Vagina (tissue), 2 donors: ENCODE results near the gene PTPRB. TPM values are rescaled to one million over a fixed set of nuclear protein-coding genes. Genes with fewer than 3 reads are reported as not detected.

ENCODE experiments used
- DNase-seq, 2 donors: peaks; one replicate each; pipeline ENCODE4 v3.0.0-alpha.2; 2017; ENCODE audit errors: extremely low spot score in 2 of 2
- H3K27ac ChIP-seq: fragments of 200-600 bp; sonication (generic); one replicate; pipeline ENCODE4 v1.5.1; 2019
- H3K27me3 ChIP-seq: fragments of 200-600 bp; sonication (generic); one replicate; pipeline ENCODE4 v1.5.1; 2019
- H3K36me3 ChIP-seq, 2 donors: fragments of 200-600 bp; sonication (generic); one replicate each; pipeline ENCODE4 v1.5.1; 2017 to 2019
- H3K4me1 ChIP-seq: fragments of 200-600 bp; sonication (generic); one replicate; pipeline ENCODE4 v1.5.1; 2019
- H3K4me3 ChIP-seq, 2 donors: fragments of 200-600 bp; sonication (generic); 1 replicate in 1 of 2; 2 replicates in 1 of 2; pipeline ENCODE4 v1.5.1; 2016 to 2019
- H3K9me3 ChIP-seq: fragments of 200-600 bp; sonication (generic); one replicate; pipeline ENCODE4 v1.5.1; 2019
- POLR2A ChIP-seq, 2 donors: fragments of 450-650 bp; IDR thresholded peaks; one replicate each; pipeline ENCODE4 v1.6.1; 2017; ENCODE audit warnings: antibody characterized with exemption in 2 of 2, mild to moderate bottlenecking in 2 of 2, moderate library complexity in 2 of 2
- POLR2AphosphoS5 ChIP-seq, 2 donors: sonication (generic); formaldehyde crosslinking; IDR thresholded peaks; one replicate each; pipeline ENCODE4 v1.9.0; 2017; ENCODE audit warnings: antibody characterized with exemption in 2 of 2, mild to moderate bottlenecking in 2 of 2, low read depth in 1 of 2; ENCODE audit not compliant: insufficient read depth in 1 of 2
- intact Hi-C: fragments of 100-400 bp; cut with DNase I; formaldehyde crosslinking; loops from one replicate; pipeline ENCODE4 v1.15.1; 2023
- total RNA-seq: library from RNA; depleted of rRNA; stranded (reverse); fragments of >200 nt; gene quantifications from one replicate; pipeline ENCODE4 v1.2.3, GENCODE V29; 2016
- TF ChIP-seq, protein P1 (sequence below), 3 experiments: fragments of 450-650 bp in 2 of 3; fragments of 200-600 bp in 1 of 3; sonication (generic) in 1 of 3; IDR thresholded peaks; one replicate each; pipeline ENCODE4 v1.5.1; 2017 to 2019; ENCODE audit warnings: antibody characterized with exemption in 3 of 3, mild to moderate bottlenecking in 2 of 3, moderate library complexity in 2 of 3

PTPRB gene
- total RNA-seq, 1 donor from 2014 or later = 21.9 TPM

DNA sequence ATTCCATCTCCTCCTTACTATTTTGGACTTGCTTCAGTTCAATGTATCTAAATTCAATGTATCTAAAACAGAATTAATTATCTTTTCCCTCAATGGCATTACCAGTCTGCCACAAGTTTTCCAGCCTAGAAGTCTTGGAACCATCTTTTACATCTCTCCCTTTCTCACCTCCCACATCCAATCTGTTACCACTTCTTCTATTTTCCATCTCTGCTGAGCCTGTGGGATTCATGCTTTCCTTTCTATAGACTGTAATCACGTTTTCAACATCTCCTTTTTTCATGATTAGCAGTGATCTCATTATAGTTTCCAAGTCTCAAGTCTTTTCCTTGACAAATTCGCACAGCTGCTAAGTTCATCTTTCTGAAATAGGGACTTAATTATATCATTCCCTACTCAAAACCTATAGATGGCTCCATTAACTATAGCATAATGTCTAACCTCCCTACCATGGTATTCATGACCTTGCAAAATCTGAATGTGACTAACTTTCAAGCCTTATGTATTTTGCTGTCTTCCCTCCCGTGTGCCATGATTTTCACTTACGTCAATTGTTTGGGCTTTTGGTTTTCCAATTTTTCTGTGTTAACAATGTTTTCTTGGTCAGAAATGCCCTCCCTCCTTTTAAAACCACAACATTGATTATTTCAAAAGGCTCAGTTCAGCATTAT lies 20.5 kb upstream of the PTPRB start:
- intact Hi-C loops = no loop called here
- Histone ChIP-seq H3K4me1 (no peaks in the 10 kb centered on the region), H3K27me3 (no peaks in the 10 kb centered on the region), H3K4me3 (no peak overlapping the region), H3K36me3 (no peaks in the 10 kb centered on the region), H3K27ac (no peak overlapping the region), H3K9me3 (no peaks in the 10 kb centered on the region)
- DNase-seq = no peak
- no peak for TF ChIP-seq POLR2A (IDR thresholded peaks at IDR 0.05)

DNA sequence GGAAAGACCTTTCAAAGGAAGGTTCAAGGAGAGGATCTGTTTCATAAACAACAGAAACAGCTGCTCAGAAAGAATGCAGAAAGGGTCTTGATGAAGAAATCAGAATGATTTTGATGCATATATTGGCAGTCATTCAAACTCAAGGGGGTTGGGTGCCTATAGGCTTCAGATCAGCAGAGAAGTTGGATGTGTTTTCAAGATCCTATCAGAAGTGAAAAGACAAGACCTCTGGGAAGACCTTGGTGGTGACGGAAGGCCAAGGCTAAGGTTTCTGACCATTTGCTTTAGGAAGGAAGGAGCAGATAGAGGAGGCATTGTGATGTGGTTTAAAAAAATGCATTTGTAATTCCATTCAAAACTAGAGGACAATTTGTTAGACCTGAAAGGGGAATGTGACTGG lies 15.2 kb upstream of the PTPRB start:
- Histone ChIP-seq H3K36me3 (no peaks in the 10 kb centered on the region), H3K27me3 (no peaks in the 10 kb centered on the region), H3K27ac (no peak overlapping the region), H3K4me1 (no peaks in the 10 kb centered on the region), H3K4me3 (no peak overlapping the region), H3K9me3 (no peaks in the 10 kb centered on the region)
- TF ChIP-seq, protein P1, sequence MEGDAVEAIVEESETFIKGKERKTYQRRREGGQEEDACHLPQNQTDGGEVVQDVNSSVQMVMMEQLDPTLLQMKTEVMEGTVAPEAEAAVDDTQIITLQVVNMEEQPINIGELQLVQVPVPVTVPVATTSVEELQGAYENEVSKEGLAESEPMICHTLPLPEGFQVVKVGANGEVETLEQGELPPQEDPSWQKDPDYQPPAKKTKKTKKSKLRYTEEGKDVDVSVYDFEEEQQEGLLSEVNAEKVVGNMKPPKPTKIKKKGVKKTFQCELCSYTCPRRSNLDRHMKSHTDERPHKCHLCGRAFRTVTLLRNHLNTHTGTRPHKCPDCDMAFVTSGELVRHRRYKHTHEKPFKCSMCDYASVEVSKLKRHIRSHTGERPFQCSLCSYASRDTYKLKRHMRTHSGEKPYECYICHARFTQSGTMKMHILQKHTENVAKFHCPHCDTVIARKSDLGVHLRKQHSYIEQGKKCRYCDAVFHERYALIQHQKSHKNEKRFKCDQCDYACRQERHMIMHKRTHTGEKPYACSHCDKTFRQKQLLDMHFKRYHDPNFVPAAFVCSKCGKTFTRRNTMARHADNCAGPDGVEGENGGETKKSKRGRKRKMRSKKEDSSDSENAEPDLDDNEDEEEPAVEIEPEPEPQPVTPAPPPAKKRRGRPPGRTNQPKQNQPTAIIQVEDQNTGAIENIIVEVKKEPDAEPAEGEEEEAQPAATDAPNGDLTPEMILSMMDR (IDR thresholded peaks at IDR 0.05) = no peak
- TF ChIP-seq POLR2AphosphoS5 (IDR thresholded peaks at IDR 0.05; ENCODE audit: insufficient read depth in 1 of 2, low read depth in 1 of 2) = no peak
- TF ChIP-seq POLR2A (IDR thresholded peaks at IDR 0.05) = no peak
- no peak for DNase-seq
- intact Hi-C loops = no loop called here

DNA sequence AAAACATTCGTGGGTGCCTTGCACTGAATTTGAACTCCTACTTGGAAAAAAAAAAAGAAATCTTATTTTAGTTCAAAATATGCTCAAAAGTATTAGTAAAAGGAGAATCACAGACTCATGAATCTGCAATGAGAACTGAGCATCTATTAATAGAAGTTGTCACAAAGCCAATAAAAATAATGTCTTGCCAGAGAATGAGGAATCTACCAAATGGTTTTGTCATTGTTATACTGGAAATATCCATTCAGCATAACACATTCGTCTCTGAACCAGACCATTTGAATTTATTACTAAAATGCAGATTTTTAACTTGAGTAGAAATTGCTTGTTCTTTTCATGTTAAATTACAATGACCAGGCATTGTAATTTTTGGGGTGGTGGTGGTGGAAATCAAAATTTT lies 11.6 kb upstream of the PTPRB start:
- Histone ChIP-seq H3K4me1 (peaks cover 12% of the 10 kb centered on the region), H3K36me3 (no peaks in the 10 kb centered on the region), H3K9me3 (no peaks in the 10 kb centered on the region), H3K27ac (no peak overlapping the region), H3K27me3 (no peaks in the 10 kb centered on the region), H3K4me3 (no peak overlapping the region)
- TF ChIP-seq POLR2A (IDR thresholded peaks at IDR 0.05) = no peak
- TF ChIP-seq, protein P1 (IDR thresholded peaks at IDR 0.05) = no peak
- no peak for TF ChIP-seq POLR2AphosphoS5 (IDR thresholded peaks at IDR 0.05; ENCODE audit: insufficient read depth in 1 of 2, low read depth in 1 of 2)
- no peak for DNase-seq
- intact Hi-C loops = no loop called here

DNA sequence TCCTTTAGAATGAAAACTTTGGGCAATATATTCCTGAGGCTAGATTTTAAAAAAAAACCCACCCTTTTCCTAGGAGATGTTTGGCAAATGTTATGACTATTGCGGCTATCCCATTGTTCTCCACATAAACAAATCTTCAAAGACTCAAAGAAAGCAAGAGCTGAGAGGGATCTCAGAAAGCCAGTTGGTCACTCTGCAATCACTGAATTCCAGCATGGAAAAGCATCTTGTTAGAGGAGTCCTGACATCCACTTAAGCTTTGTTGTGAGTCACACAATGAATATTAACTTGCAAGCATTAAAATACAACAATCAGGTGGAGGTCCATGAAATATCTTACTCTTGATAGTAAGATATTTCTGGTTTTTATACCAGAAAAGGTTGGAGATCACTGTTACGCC lies 11.0 kb upstream of the PTPRB start:
- no peaks in the 10 kb centered on the region for H3K27me3 ChIP-seq
- H3K4me3 ChIP-seq = no peak overlapping the region
- H3K36me3 ChIP-seq = no peaks in the 10 kb centered on the region
- no peak overlapping the region for H3K27ac ChIP-seq
- TF ChIP-seq, protein P1 (IDR thresholded peaks at IDR 0.05) = no peak
- TF ChIP-seq POLR2A (IDR thresholded peaks at IDR 0.05) = no peak
- no peak for TF ChIP-seq POLR2AphosphoS5 (IDR thresholded peaks at IDR 0.05; ENCODE audit: insufficient read depth in 1 of 2, low read depth in 1 of 2)
- intact Hi-C loops = no loop called here
- H3K9me3 ChIP-seq = no peaks in the 10 kb centered on the region
- peaks cover 12% of the 10 kb centered on the region for H3K4me1 ChIP-seq
- no peak for DNase-seq

DNA sequence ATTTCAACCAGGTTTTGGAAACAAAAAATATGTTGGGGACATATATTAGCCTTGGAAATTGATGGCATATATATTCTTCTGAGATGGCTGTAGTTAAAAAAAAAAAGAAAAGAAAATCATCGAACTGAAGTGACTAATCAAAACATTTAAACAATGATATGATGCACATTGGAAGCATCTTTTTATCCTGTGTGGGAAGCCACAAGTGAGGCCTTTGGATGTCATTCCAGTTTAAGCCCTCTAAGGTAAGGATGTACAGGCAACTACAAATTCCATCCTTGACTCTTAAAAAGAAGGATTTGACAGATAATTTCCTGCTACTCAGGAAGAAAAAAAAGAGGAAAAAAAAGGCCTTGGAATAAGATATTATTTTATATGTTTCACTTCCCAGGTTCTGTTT lies 9.6 kb upstream of the PTPRB start:
- DNase-seq = no peak
- intact Hi-C loops = no loop called here
- H3K36me3 ChIP-seq = no peaks in the 10 kb centered on the region
- TF ChIP-seq POLR2AphosphoS5 (IDR thresholded peaks at IDR 0.05; ENCODE audit: insufficient read depth in 1 of 2, low read depth in 1 of 2) = no peak
- TF ChIP-seq, protein P1 (IDR thresholded peaks at IDR 0.05) = no peak
- no peak for TF ChIP-seq POLR2A (IDR thresholded peaks at IDR 0.05)
- no peaks in the 10 kb centered on the region for H3K9me3 ChIP-seq
- peaks cover 12% of the 10 kb centered on the region for H3K4me1 ChIP-seq
- H3K4me3 ChIP-seq = no peak overlapping the region
- H3K27me3 ChIP-seq = no peaks in the 10 kb centered on the region
- no peak overlapping the region for H3K27ac ChIP-seq
